Anterior cingulate cortex (tissue), 58 donors: Measurements from ENCODE around the gene LOXHD1.
A peak's percentile ranks its signal among the peaks of the same experiment; 100 is the strongest.

Experiments
- DNase-seq, 58 donors: peaks; one replicate each; lab custom pipeline; 2025; lab: John Stamatoyannopoulos, UW

The LOXHD1 gene

GRCh38 chr18:46632401-46633071 is 24.5 kb downstream of the LOXHD1 start:
- DNase-seq: peak in 40 of 58 donors; percentile 8 to 70 (median 42)

- DNase-seq: no peak
Measured at GRCh38 chr18:46630991-46631390, 26.0 kb downstream of the LOXHD1 start.

GRCh38 chr18:46630160-46630559 is 26.9 kb downstream of the LOXHD1 start:
- no peak for DNase-seq

- no peak for DNase-seq
Measured at GRCh38 chr18:46629361-46629760, 27.7 kb downstream of the LOXHD1 start.

GRCh38 chr18:46628206-46628605 is 28.8 kb downstream of the LOXHD1 start:
- DNase-seq: peak in 6 of 58 donors; percentile 5 to 28 (median 11)

- no peak for DNase-seq
Measured at GRCh38 chr18:46627136-46627535, 29.9 kb downstream of the LOXHD1 start.

- DNase-seq: no peak
Measured at GRCh38 chr18:46625069-46625468, 32.0 kb downstream of the LOXHD1 start.

- peak in 21 of 58 donors; percentile 7 to 74 (median 44) for DNase-seq
Measured at GRCh38 chr18:46624127-46624526, 32.9 kb downstream of the LOXHD1 start.

- peak in 37 of 58 donors; percentile 4 to 82 (median 45) for DNase-seq
Measured at GRCh38 chr18:46623541-46623940, 33.5 kb downstream of the LOXHD1 start.

GRCh38 chr18:46622999-46623398 is 34.0 kb downstream of the LOXHD1 start:
- DNase-seq: no peak

GRCh38 chr18:46622451-46622850 is 34.6 kb downstream of the LOXHD1 start:
- no peak for DNase-seq

GRCh38 chr18:46621871-46622270 is 35.1 kb downstream of the LOXHD1 start:
- DNase-seq: no peak

GRCh38 chr18:46621111-46621766 is 35.8 kb downstream of the LOXHD1 start:
- no peak for DNase-seq

GRCh38 chr18:46619559-46619958 is 37.5 kb downstream of the LOXHD1 start:
- DNase-seq: no peak

GRCh38 chr18:46615720-46616119 is 41.3 kb downstream of the LOXHD1 start:
- no peak for DNase-seq

GRCh38 chr18:46609048-46609447 is 48.0 kb downstream of the LOXHD1 start:
- DNase-seq: no peak

- DNase-seq: no peak
Measured at GRCh38 chr18:46607926-46608325, 49.1 kb downstream of the LOXHD1 start.

- DNase-seq: no peak
Measured at GRCh38 chr18:46601141-46601805, 55.7 kb downstream of the LOXHD1 start.

GRCh38 chr18:46596119-46596518 is 60.9 kb downstream of the LOXHD1 start:
- no peak for DNase-seq

GRCh38 chr18:46591783-46592391 is 65.1 kb downstream of the LOXHD1 start:
- peak in 1 of 58 donors; percentile 19 for DNase-seq

GRCh38 chr18:46590103-46590502 is 66.9 kb downstream of the LOXHD1 start:
- no peak for DNase-seq
